GM18508 (cell line): ENCODE results near the gene DAB1.

Experiments
- ATAC-seq: cut with Tn5 transposase; IDR thresholded peaks from one replicate; pipeline ENCODE4 v1.9.1; 2021; ENCODE audit warnings: moderate number of reproducible peaks; ENCODE audit not compliant: insufficient read depth, unreplicated experiment

The DAB1 gene

DNA sequence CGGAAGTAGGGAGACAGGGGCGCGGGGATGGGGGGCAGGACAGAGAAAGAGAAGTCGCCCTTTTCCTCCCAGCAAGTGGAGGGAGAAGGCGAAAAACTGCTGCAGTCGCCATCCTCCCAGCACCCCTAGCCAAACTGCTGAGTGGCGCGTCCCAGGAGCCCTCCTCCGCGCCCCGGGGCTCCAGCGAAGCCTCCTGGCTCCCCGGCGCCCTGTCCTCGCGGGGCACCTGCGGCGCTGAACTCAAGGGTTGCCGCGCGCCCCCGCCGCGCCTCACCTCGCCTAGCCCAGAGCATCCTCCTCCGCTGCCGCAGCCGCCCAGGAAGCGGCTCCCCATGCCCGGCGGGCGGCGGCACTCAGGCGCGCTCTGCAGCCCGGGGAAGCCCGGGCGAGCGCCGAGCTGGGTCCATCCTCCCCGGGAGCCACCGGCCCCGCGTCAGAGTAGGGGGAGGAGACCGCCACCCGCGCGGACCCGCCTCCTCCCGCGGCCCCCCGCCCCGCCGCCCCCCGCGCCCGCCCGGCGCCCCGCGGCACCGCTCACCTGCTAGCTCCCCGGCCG, at the start of gene DAB1:
Gene DAB1, minus strand, starts transcription at position 405 of the 556 bp plus-strand sequence. CDS start 133,030 bp downstream, outside the sequence.
- no peak for ATAC-seq

DNA sequence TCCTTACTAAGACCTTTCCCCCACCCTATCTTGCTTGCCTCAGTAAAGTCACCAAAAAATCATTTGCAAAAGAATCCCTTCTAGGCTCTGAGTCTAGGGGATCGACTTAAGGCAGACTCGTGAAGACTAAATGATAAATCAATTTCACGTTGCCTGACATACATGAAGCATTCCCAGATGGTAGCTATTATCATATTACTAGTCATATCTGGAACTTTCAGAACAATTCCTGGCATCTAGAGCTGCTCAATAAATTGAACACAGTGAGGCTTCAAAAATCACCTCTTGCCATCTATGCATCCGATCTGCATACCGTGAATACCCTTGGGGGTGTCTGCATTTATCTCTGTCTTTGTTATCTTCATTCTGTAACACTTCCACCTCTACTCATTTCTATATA, 49.6 kb upstream of the DAB1 start:
- no peak for ATAC-seq

DNA sequence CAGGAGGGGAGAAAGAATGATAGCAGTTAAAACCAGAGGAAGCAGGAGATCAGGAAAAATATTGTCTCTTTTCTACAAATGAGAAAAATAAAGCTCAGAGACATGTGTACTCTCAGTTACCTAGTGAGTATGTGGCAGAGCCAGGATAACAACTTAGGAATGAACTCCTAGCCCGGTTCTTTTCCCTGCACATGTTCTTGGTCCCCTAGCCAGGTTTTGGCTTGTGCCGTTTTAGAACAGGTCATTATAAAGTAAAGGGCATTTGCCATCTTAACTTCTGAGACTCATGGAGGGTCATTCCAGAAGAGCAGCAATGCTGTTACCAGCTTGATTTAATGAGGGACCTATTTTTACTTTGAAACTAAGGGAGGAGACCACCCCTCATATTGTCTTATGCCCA, 48.1 kb upstream of the DAB1 start:
- no peak for ATAC-seq

DNA sequence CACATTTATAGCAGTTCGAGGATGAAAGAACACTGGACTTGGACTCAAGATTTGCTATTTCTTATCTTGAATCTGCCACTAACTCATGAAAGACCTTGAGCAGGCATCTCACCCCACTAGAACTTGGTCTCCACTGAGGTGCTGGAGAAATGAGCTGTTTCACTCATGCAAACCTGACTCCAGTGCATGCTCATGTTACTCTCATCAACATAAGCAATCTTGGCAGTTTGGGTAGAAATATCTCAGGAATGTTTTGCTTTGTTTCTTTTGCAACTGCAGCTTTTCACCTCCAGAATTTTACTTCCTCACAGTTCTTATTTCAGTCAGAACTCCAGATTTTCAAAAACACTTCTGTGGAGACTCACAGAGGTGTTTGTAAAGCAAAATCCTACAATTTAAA, 46.2 kb upstream of the DAB1 start:
- no peak for ATAC-seq

DNA sequence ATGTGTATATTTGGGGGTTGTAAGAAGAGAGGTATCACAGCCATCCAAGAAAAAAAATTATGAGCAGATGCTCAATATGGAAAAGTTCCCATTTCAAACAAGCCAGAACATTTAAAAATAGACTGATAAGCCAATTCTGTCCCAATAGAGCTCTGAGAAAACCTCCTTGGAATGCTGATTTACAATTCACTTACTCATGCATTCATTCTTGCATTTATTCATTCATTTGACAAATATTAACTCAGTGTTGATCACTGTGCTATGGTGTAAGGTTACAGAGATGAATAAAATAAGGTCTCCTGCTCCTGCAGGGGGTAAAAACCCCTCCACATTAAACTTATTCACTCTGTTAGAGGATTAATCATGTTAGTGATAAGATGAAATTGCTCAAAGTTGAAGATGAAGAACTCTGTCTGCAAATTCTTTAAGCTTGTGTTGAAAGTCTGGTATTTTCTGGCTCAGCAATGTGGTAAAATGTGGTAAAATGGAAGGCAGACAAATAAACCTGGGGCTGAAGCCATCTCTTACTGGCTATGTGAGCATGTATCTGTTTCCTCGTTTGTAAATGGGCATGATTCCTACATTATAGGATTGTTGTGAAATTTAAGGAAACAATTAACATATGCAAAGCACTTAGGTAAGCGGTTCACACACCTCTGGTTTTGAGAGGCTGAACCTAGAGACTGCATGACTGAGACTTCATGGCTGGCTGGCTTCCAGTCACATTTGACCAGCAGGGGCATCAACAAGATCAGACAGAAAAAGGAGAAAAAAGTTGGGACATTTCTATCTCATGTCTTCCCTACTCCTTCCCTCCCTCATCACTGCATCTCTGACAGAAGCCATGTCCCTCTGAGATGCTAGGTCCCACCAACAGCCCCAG, 45.0 kb upstream of the DAB1 start:
- ATAC-seq: no peak

DNA sequence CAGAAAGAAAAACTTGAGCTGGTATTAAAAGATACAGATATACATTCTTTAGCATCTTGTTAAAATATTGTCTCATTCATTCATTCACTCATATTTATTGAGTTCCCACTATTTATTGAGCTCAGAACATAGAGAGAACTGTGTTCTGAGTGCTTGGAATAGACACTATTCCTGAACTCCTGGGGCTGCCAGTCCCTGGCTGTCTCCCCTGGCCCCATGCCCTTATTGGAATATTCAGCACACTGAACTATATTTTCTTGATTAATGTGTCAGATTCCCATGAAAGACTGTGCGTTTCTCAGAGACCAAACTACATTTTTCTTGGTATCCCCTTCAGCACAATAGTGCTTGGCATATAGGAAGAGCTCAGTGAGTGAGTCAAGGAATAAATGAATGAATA, 44.0 kb upstream of the DAB1 start:
- no peak for ATAC-seq

DNA sequence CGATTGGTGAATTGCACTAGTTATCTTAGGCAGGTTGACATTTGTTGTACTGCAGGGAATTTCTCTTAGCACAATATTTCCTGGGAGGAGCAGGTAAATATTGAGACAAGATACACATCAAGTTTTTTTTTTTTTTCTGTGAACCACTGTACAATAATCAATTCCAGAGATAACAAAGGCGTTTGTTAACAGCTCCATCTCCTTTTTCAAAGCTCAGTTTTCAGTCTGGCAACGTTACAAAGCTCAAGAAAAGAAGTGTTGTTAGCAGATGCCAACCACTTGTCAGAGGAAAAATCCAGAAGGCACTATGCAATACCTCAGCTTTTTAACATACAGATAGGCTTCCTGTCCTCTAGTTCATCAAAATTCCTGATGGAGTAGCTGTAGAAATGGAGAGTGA, 40.9 kb upstream of the DAB1 start:
- no peak for ATAC-seq

DNA sequence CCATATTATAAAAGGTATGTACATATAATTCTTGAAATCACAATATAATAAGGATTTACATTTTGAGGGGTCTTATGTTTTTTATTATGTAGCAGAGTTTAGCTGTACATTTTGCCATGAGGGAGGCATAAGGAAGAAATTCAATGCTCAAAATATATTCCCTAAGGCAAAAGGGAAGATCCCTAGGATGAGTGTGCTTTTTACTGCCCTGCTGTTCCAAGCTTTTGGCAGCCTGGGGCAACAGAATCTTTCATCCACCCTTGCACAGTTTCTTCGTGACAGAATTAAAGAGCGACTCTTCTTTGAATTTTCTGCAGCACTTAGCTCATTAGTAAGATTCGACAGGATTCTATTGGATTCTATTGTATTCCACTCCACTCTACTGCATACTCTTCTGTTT, 39.5 kb upstream of the DAB1 start:
- ATAC-seq: no peak

DNA sequence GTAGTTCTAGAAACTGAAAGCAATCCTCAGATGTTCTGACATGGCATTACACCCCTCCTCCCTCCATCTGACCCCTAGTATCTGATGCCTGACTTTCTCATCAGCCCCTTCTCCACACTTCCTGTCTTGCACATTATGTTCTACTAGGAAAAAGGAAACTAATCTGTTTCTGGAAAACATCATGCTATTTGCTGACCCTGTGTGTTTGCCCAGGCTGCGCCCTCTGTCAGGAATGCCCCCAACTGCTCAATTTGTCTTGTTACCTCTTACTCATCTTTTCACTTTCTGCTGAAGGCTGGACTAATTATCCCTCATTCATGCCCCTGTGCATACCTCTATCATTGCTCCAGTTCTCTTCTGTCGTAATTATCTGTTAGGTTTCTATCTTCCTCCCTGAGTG, 37.5 kb upstream of the DAB1 start:
- no peak for ATAC-seq

DNA sequence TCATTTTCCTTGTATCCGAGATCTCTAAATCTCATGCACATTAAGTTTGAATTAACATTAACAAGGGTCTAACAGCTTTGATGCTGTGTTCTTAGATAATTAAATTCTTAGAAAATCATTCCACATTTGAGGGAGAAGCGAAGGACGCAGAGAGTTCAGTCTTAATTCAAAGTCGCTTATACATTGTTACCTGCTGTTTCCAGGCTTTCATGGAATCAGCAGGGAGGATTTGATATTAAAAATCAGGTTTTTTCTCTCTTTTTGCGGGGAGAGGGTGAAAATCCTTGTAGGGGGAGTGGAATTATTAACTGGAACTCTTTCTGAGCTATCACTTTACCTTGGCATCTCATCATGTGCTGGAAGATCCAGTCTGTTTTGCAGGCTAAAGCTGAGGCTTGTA, 27.7 kb upstream of the DAB1 start:
- ATAC-seq: no peak

DNA sequence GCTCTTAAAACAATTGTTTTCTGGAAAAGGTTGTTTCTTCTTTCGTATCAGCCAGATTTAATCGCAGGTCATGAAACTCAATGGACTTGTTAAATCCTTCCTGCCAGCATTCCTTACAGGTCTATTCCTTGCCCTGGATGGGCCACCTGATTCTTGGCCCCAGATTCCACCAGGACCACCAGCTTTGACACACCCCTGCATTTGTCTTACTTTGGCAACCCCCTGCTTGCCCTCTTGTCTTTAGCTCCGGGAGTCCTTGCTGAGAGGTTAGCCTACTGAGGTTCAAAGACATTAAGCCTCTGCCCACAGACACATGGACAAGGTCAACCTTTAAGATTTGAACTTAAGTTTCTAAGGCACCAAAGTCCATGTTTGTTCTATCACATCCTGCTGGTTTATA, 27.1 kb upstream of the DAB1 start:
- ATAC-seq: no peak

DNA sequence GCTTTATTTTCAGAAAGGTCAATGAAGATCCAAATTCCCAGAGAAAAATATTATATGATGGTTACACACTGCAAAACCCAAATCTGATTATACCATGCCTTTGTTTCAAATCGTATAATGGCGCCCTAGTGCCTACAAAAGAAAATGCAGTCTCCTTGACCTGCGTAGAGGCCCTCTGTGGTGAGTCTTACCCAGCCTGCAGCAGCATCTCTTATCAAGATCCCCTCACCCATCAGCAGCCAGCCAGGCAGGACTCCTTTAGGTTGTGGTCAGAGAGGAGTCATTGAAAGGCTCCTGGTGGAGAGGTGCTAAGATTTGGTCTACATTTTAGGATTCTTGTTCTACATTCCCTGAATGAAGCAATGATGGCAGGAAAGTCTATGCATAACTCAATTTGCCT, 23.7 kb upstream of the DAB1 start:
- no peak for ATAC-seq

DNA sequence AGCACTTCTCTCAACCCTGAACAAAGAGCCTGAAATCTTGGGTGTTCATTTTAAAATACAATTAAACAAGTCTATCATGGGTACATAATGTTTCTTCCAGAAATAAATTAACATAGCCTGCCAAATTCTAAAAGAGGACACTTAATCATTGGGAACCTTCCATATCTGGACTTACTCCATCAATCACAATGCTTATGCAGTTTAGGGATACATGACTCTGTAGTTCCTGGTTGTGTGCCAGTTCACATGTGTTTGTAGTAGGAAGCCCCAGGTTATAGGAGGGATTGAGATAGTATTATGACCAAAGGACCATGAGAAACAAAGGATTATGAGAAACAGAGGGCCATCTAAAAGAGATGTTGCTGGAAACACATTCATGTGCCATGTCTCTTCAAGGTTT, 19.1 kb upstream of the DAB1 start:
- no peak for ATAC-seq

DNA sequence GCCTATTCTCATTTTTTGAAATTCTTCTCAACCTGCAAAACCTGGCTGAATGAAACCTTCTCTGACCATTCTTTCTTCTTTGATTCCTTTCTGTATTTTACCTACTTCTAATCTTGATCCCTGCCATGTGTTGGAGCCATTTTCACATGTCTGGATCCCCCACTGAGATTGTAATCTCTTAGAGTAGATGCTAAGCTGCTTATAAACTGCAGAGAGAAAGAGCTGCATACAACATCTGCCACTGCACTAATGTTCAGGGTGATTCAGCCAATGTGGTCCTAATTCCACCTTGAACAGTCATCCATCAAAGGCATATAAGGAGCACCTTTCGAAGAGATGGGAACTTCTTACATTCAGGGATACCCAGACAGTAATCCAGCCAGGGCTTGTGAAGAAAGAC, 16.2 kb upstream of the DAB1 start:
- no peak for ATAC-seq

DNA sequence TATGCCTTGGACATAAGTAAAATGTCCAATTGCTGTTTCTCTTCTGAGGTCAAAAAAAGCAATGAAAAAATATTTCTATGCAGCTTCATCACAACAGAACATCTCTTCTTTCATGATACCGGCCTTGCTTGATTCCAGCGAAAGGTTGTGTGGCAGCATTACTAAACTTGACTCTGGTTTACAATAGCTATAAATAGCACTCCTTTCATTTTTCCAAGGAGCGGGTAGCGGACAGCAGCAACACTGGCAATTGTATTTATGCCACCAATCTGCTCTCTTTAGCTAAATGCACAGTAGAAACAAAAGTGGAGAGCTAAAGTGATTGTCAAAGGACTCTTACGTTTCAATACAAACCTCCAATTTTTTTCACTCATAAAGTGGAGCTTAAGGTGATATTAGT, 7.5 kb upstream of the DAB1 start:
- ATAC-seq: no peak

DNA sequence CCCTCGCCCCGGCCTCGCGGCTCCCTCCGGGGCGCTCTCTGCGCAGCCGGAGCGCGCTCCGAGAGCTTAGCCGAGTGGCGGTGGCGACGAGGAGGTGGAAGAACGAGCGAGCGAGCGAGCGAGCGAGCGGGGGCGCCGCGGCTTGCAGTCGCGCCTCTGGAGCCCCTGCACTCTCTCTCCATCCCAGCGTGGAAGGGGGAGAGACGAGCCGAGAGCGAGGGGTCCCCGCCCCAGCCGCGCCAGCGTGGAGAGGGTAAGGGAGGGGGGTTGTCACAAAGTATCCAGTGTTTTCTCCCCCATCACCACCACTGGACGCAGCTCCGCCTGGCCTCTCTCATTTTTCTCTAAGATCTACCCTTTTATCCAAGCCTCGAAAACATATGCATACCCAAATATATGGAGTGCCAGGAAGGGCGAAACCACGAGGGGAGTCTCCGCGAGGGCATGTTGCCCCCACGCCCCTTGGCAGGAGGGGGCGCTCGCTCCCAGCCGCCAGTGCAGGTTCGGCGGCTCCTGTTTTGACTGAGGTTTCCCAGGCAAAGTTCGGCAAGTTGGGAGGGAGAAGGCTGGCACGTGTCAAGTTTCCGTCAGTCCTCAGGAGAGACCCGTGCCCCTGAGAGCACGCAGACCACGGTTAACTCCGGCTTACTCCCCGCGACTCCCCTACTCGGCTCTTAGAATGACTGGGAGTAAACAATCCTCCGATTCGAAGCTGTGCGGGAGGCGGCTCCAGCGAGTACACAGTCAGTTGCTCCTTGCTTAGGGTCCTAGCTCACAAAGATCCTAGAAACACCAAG, 569 bp upstream of the DAB1 start:
- no peak for ATAC-seq

DNA sequence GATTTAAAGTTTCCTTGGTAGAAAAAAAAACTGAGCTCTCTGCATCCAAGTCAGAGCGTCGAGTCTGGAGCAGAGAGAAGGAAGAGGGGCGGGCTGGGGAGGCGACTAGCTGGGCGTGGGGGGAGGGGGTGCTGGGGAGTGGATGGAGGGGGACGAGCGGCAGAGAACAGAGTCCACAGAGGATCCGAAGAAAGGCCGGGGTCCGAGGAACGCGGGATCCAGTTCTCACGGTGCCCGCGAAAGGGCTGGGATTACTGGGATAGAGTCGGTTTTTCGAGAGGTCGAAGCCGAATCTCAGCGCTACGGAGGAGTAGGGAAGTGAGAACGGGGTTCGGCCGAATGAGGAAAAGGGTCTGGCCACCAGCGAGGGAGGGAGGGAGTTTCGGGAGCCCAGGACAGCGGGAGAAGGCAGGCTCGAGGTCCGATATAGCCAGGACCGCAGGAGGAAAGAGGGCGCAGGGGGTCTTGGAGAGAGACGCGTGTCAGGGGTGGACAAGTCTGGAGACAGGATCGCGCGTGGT, 665 bp downstream of the DAB1 start:
- no peak for ATAC-seq

DNA sequence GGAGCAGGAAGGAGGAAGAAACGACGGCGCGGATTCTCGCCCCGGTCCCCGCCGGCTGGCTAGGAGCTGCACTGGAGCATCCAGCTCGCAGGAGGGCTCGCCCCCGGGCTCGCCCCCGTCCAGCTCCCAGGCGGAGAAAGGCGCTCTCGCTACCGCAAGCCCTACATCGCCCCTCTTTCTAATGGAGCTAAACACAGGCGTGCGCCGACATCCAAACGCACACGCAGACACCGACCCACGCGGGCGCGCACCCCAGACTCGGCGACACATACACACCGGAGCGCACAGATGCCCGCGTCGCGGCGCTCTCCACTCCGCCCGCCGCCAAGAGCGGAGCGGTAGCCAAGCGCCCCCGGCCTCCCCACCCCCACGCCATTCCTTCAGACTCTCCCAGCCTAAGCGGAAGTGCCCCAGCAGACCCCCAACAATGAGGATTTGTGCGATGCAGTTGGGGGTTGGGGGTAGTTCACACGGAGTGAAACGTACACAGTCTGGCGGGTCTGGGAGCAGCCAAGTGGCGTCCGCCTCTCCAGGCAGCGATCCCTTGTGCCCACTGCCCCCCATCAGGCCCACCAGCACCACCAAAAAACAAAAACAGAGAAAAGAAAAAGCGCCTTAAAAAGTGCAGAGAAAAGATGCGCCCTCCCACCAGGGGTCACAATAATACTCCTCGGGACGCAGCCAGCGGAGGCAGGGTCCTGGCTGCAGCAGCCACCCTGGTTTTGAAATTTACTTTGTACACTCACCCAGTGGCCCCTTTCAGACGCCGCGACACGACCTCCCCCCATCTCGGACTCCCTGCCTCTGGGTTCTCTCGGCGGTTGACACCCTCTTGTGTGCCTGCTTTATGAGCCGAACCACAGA, 1.4 kb downstream of the DAB1 start:
- ATAC-seq: no peak

DNA sequence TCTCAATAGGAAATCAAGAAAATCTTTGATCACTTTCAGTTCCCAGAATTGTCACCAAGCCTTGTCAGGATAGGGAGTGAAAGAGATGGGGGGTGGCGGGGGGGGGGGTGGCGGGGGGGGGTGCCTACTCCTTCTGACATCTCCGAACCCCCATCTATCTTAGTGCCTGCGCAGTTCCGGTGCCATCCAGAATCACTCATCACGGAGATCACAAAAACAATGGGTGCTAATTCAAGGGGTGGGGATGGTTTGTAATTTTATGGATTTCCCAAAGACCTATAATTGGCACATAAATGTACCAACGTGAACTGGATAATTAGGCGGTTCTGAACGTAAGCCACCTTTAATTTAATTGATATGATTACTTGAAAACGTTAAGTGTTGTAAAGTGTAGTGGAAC, 2.1 kb downstream of the DAB1 start:
- no peak for ATAC-seq
